Suprapubic skin (tissue), 4 donors: ENCODE data around the gene RND3. TPM values are rescaled to one million over a fixed set of nuclear protein-coding genes. Genes with fewer than 3 reads are reported as not detected.

Source experiments
- DNase-seq, 2 donors: peaks; one replicate each; pipeline ENCODE4 v3.0.0-alpha.2; 2019; ENCODE audit warnings: low spot score in 2 of 2
- H3K27ac ChIP-seq: fragments of 200-600 bp; sonication (generic); one replicate; pipeline ENCODE4 v1.5.1; 2019
- H3K27me3 ChIP-seq: fragments of 200-600 bp; sonication (generic); one replicate; pipeline ENCODE4 v1.5.1; 2019
- H3K36me3 ChIP-seq: fragments of 200-600 bp; sonication (generic); one replicate; pipeline ENCODE4 v1.5.1; 2019
- H3K4me1 ChIP-seq: fragments of 200-600 bp; sonication (generic); one replicate; pipeline ENCODE4 v1.5.1; 2019
- H3K4me3 ChIP-seq: fragments of 200-600 bp; sonication (generic); one replicate; pipeline ENCODE4 v1.5.1; 2019; ENCODE audit warnings: mild to moderate bottlenecking
- H3K9me3 ChIP-seq: fragments of 200-600 bp; sonication (generic); one replicate; pipeline ENCODE4 v1.5.1; 2019
- EP300 ChIP-seq: sonication (generic); formaldehyde crosslinking; IDR thresholded peaks from one replicate; pipeline ENCODE4 v1.6.1; 2017; ENCODE audit warnings: antibody characterized with exemption
- POLR2A ChIP-seq, 2 donors: fragments of 450-650 bp; IDR thresholded peaks; one replicate each; pipeline ENCODE4 v1.6.1; 2017; ENCODE audit warnings: antibody characterized with exemption in 2 of 2, mild to moderate bottlenecking in 2 of 2, moderate library complexity in 2 of 2
- POLR2AphosphoS5 ChIP-seq, 3 donors: sonication (generic); formaldehyde crosslinking; IDR thresholded peaks; one replicate each; pipeline ENCODE4 v1.6.1; 2017; ENCODE audit warnings: antibody characterized with exemption in 3 of 3
- WGBS: methylation state at CpG from one replicate; pipeline ENCODE4 v1.1.5; 2018; 5-methylcytosine and 5-hydroxymethylcytosine counted together
- total RNA-seq, 4 donors: library from RNA; depleted of rRNA; stranded (reverse); fragments of >200 nt; gene quantifications; one replicate each; pipeline ENCODE4 v1.1.0, GENCODE V29; 2016
- TF ChIP-seq, protein P1 (sequence below), 2 donors: fragments of 200-600 bp in 1 of 2; fragments of 450-650 bp in 1 of 2; sonication (generic) in 1 of 2; IDR thresholded peaks; one replicate each; pipeline ENCODE4 v1.5.1; 2016 to 2019; ENCODE audit warnings: antibody characterized with exemption in 2 of 2, mild to moderate bottlenecking in 1 of 2, moderate library complexity in 1 of 2

RND3 gene
- total RNA-seq, 4 donors from 2014 or later: 45.7 to 65.3 (median 56.9) TPM

GRCh38 chr2:150485114-150485870 is 2.2 kb downstream of the RND3 start:
- 1% methylated on average over 26 of the region's 43 CpGs for WGBS
- H3K27me3 ChIP-seq: no peaks in the 10 kb centered on the region
- no peak for TF ChIP-seq EP300
- TF ChIP-seq POLR2A (IDR thresholded peaks at IDR 0.05): no peak
- TF ChIP-seq, protein P1, sequence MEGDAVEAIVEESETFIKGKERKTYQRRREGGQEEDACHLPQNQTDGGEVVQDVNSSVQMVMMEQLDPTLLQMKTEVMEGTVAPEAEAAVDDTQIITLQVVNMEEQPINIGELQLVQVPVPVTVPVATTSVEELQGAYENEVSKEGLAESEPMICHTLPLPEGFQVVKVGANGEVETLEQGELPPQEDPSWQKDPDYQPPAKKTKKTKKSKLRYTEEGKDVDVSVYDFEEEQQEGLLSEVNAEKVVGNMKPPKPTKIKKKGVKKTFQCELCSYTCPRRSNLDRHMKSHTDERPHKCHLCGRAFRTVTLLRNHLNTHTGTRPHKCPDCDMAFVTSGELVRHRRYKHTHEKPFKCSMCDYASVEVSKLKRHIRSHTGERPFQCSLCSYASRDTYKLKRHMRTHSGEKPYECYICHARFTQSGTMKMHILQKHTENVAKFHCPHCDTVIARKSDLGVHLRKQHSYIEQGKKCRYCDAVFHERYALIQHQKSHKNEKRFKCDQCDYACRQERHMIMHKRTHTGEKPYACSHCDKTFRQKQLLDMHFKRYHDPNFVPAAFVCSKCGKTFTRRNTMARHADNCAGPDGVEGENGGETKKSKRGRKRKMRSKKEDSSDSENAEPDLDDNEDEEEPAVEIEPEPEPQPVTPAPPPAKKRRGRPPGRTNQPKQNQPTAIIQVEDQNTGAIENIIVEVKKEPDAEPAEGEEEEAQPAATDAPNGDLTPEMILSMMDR (IDR thresholded peaks at IDR 0.05): no peak
- TF ChIP-seq POLR2AphosphoS5 (IDR thresholded peaks at IDR 0.05): peak in 2 of 3 donors; percentile 49 to 82

GRCh38 chr2:150484461-150485021 is 2.9 kb downstream of the RND3 start:
- Histone ChIP-seq H3K9me3 (no peaks in the 10 kb centered on the region), H3K36me3 (no peaks in the 10 kb centered on the region), H3K4me1 (peaks cover 59% of the 10 kb centered on the region), H3K4me3 (peak overlapping the region; percentile 91), H3K27ac (peak overlapping the region; percentile 97), H3K27me3 (no peaks in the 10 kb centered on the region)
- TF ChIP-seq, protein P1 (IDR thresholded peaks at IDR 0.05): no peak
- TF ChIP-seq POLR2A (IDR thresholded peaks at IDR 0.05) (no peak), POLR2AphosphoS5 (IDR thresholded peaks at IDR 0.05) (no peak), EP300 (no peak)
- 16% methylated on average over 7 of the region's 7 CpGs for WGBS
- no peak for DNase-seq

More at GRCh38 chr2:150485114-150485870, 2.2 kb downstream of the RND3 start:
- H3K4me1 ChIP-seq: peaks cover 52% of the 10 kb centered on the region
- H3K27ac ChIP-seq: peak overlapping the region; percentile 97
- H3K4me3 ChIP-seq: peak overlapping the region; percentile 91
- DNase-seq: peak; percentile 88 to 89
- no peaks in the 10 kb centered on the region for H3K9me3 ChIP-seq
- H3K36me3 ChIP-seq: no peaks in the 10 kb centered on the region

- TF ChIP-seq, protein P1 (IDR thresholded peaks at IDR 0.05): no peak
- TF ChIP-seq EP300 (no peak), POLR2AphosphoS5 (IDR thresholded peaks at IDR 0.05) (no peak), POLR2A (IDR thresholded peaks at IDR 0.05) (no peak)
- 37% methylated on average over 3 of the region's 3 CpGs for WGBS
Observed at GRCh38 chr2:150484006-150484405, 3.5 kb downstream of the RND3 start.

GRCh38 chr2:150483532-150483931 is 3.9 kb downstream of the RND3 start:
- TF ChIP-seq POLR2AphosphoS5 (IDR thresholded peaks at IDR 0.05) (no peak), POLR2A (IDR thresholded peaks at IDR 0.05) (no peak), EP300 (no peak)
- TF ChIP-seq, protein P1 (IDR thresholded peaks at IDR 0.05): no peak
- H3K27ac ChIP-seq: no peak overlapping the region
- DNase-seq: no peak
- 55% methylated on average over 1 of the region's 1 CpG for WGBS
- no peaks in the 10 kb centered on the region for H3K9me3 ChIP-seq
- H3K27me3 ChIP-seq: no peaks in the 10 kb centered on the region
- H3K4me3 ChIP-seq: peak overlapping the region; percentile 6
- peaks cover 70% of the 10 kb centered on the region for H3K4me1 ChIP-seq
- no peaks in the 10 kb centered on the region for H3K36me3 ChIP-seq

More at GRCh38 chr2:150484006-150484405, 3.5 kb downstream of the RND3 start:
- Histone ChIP-seq H3K27ac (peak overlapping the region; percentile 97), H3K4me3 (peak overlapping the region; percentile 91), H3K9me3 (no peaks in the 10 kb centered on the region), H3K27me3 (no peaks in the 10 kb centered on the region), H3K4me1 (peaks cover 65% of the 10 kb centered on the region), H3K36me3 (no peaks in the 10 kb centered on the region)
- DNase-seq: no peak
